ENCODE results near the gene GMEB2.

DNA sequence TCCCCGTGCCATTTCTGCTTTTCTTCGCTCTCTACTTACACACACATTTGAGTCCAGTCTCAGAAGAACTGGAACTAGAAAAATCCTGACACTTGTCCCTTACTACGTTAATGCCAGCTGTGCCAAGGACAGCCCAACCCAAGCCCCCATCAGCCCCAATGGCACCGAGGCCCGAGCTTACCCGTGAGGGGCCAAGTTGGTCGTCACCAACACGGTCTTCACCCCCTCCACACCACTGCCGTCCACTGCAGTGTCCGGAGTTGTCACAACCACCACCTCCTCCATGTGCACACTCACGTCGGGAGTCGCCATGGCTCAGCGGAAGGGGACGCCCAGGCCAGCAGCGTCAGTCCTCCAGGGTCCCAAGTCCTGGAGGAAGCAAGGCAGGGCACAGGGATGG is 7.8 kb downstream of the GMEB2 start:
- no peak for TF ChIP-seq EZH2 (IDR thresholded peaks at IDR 0.05)
- TF ChIP-seq POLR2AphosphoS5 (IDR thresholded peaks at IDR 0.05; ENCODE audit: borderline replicate concordance, low read depth, low read length), result no peak
- no peak for TF ChIP-seq FOXP2 (optimal IDR thresholded peaks at IDR 0.05; ENCODE audit: control extremely low read depth, extremely low read length, insufficient read depth)

Data from SK-N-MC (cell line).